ACC112 (cell line): ENCODE results near the gene GABRR2.

Source experiments
- H2AFZ ChIP-seq: fragments of 200-600 bp; sonication (generic); one replicate; pipeline ENCODE4 v1.6.0; 2017; ENCODE audit warnings: antibody characterized with exemption, low read length; ENCODE audit not compliant: unreplicated experiment
- H3K27ac ChIP-seq: fragments of 200-600 bp; sonication (generic); 2 replicates; pipeline ENCODE4 v1.5.1; 2014; ENCODE audit warnings: low read depth, mild to moderate bottlenecking, antibody characterized with exemption, low read length, moderate library complexity
- H3K27me3 ChIP-seq: fragments of 200-600 bp; sonication (generic); 2 replicates; pipeline ENCODE4 v1.6.1; 2014; ENCODE audit warnings: mild to moderate bottlenecking, antibody characterized with exemption, low read length, moderate library complexity, mixed read lengths; ENCODE audit not compliant: insufficient read depth
- H3K36me3 ChIP-seq: fragments of 200-600 bp; sonication (generic); 2 replicates; pipeline ENCODE4 v1.6.1; 2016; ENCODE audit warnings: mild to moderate bottlenecking, antibody characterized with exemption, low read length, moderate library complexity, mixed read lengths; ENCODE audit not compliant: insufficient read depth
- H3K4me1 ChIP-seq: fragments of 200-600 bp; sonication (generic); one replicate; pipeline ENCODE4 v1.6.1; 2016; ENCODE audit warnings: low read length, mixed read lengths; ENCODE audit not compliant: insufficient read depth, unreplicated experiment, control insufficient read depth
- H3K4me3 ChIP-seq: fragments of 200-600 bp; sonication (generic); 2 replicates; pipeline ENCODE4 v1.5.1; 2014; ENCODE audit warnings: mild to moderate bottlenecking, low read depth, low read length
- H3K79me2 ChIP-seq: fragments of 200-600 bp; sonication (generic); one replicate; pipeline ENCODE4 v1.6.0; 2016; ENCODE audit warnings: low read length; ENCODE audit not compliant: control insufficient read depth, unreplicated experiment, insufficient read depth

GABRR2 gene

GRCh38 chr6:89315249-89315885, at the start of gene GABRR2:
Gene GABRR2, minus strand, starts transcription at chr6:89315299. Its CDS starts 134 bp downstream, at chr6:89315165.
- Histone ChIP-seq H3K4me1 (peaks cover 27% of the 10 kb centered on the region), H2AFZ (no peak within 1 kb of the TSS), H3K79me2 (no peaks in the 10 kb centered on the region), H3K27ac (no peak within 1 kb of the TSS), H3K27me3 (peaks cover under 1% of the 10 kb centered on the region; the same call in 1 of the 2 replicates), H3K4me3 (no peak within 1 kb of the TSS), H3K36me3 (peaks cover 2% of the 10 kb centered on the region; the same call in 1 of the 2 replicates)

GRCh38 chr6:89364586-89364985, 49.5 kb upstream of the GABRR2 start:
- no peaks in the 10 kb centered on the region for H3K27me3 ChIP-seq
- H3K27ac ChIP-seq, result no peak overlapping the region
- no peak overlapping the region for H2AFZ ChIP-seq
- peaks cover 9% of the 10 kb centered on the region for H3K4me1 ChIP-seq
- no peak overlapping the region for H3K4me3 ChIP-seq
- H3K36me3 ChIP-seq, result no peaks in the 10 kb centered on the region
- H3K79me2 ChIP-seq, result no peaks in the 10 kb centered on the region

- H3K79me2 ChIP-seq, result no peaks in the 10 kb centered on the region
- H3K27me3 ChIP-seq, result no peaks in the 10 kb centered on the region
- H2AFZ ChIP-seq, result peak overlapping the region; percentile 19
- H3K36me3 ChIP-seq, result no peaks in the 10 kb centered on the region
- H3K4me3 ChIP-seq, result peak overlapping the region; percentile 13; the same call in 1 of the 2 replicates
- H3K4me1 ChIP-seq, result peaks cover 13% of the 10 kb centered on the region
- H3K27ac ChIP-seq, result peak overlapping the region; percentile 57; the same call in 1 of the 2 replicates
Observed at GRCh38 chr6:89361171-89361570, 46.1 kb upstream of the GABRR2 start.

GRCh38 chr6:89360415-89360999, 45.4 kb upstream of the GABRR2 start:
- Histone ChIP-seq H3K4me1 (peaks cover 13% of the 10 kb centered on the region), H3K27me3 (no peaks in the 10 kb centered on the region), H3K79me2 (no peaks in the 10 kb centered on the region)

GRCh38 chr6:89359561-89359960, 44.5 kb upstream of the GABRR2 start:
- H3K27ac ChIP-seq, result no peak overlapping the region
- no peaks in the 10 kb centered on the region for H3K79me2 ChIP-seq
- H3K4me1 ChIP-seq, result peaks cover 13% of the 10 kb centered on the region
- H3K4me3 ChIP-seq, result no peak overlapping the region
- no peaks in the 10 kb centered on the region for H3K27me3 ChIP-seq
- H3K36me3 ChIP-seq, result no peaks in the 10 kb centered on the region
- H2AFZ ChIP-seq, result no peak overlapping the region

More at GRCh38 chr6:89360415-89360999, 45.4 kb upstream of the GABRR2 start:
- Histone ChIP-seq H3K36me3 (no peaks in the 10 kb centered on the region), H2AFZ (peak overlapping the region; percentile 19), H3K4me3 (peak overlapping the region; percentile 13; the same call in 1 of the 2 replicates), H3K27ac (peak overlapping the region; percentile 57; the same call in 1 of the 2 replicates)

GRCh38 chr6:89357390-89357789, 42.3 kb upstream of the GABRR2 start:
- Histone ChIP-seq H3K79me2 (peaks cover 1% of the 10 kb centered on the region), H3K27me3 (no peaks in the 10 kb centered on the region), H2AFZ (peak overlapping the region; percentile 60), H3K4me3 (peak overlapping the region; percentile 55), H3K27ac (no peak overlapping the region), H3K36me3 (no peaks in the 10 kb centered on the region), H3K4me1 (peaks cover 17% of the 10 kb centered on the region)

GRCh38 chr6:89356642-89357170, 41.6 kb upstream of the GABRR2 start:
- Histone ChIP-seq H3K79me2 (peaks cover 8% of the 10 kb centered on the region), H3K36me3 (no peaks in the 10 kb centered on the region), H3K4me1 (peaks cover 17% of the 10 kb centered on the region), H3K27me3 (no peaks in the 10 kb centered on the region), H2AFZ (peak overlapping the region; percentile 60), H3K27ac (no peak overlapping the region), H3K4me3 (no peak overlapping the region)

- H3K36me3 ChIP-seq, result no peaks in the 10 kb centered on the region
- H3K4me3 ChIP-seq, result no peak overlapping the region
- H3K27ac ChIP-seq, result no peak overlapping the region
- H2AFZ ChIP-seq, result no peak overlapping the region
- peaks cover 18% of the 10 kb centered on the region for H3K79me2 ChIP-seq
- no peaks in the 10 kb centered on the region for H3K27me3 ChIP-seq
- peaks cover 17% of the 10 kb centered on the region for H3K4me1 ChIP-seq
Observed at GRCh38 chr6:89355511-89356194, 40.6 kb upstream of the GABRR2 start.

- Histone ChIP-seq H3K27me3 (no peaks in the 10 kb centered on the region), H3K4me1 (peaks cover 20% of the 10 kb centered on the region), H3K36me3 (no peaks in the 10 kb centered on the region), H3K4me3 (peak overlapping the region; percentile 93), H3K79me2 (peaks cover 36% of the 10 kb centered on the region), H3K27ac (no peak overlapping the region), H2AFZ (no peak overlapping the region)
Observed at GRCh38 chr6:89353702-89354392, 38.7 kb upstream of the GABRR2 start.

GRCh38 chr6:89353118-89353556, 38.0 kb upstream of the GABRR2 start:
- Histone ChIP-seq H3K27me3 (no peaks in the 10 kb centered on the region), H3K36me3 (no peaks in the 10 kb centered on the region), H3K27ac (peak overlapping the region; percentile 75), H3K4me1 (peaks cover 24% of the 10 kb centered on the region), H3K4me3 (peak overlapping the region; percentile 93), H3K79me2 (peaks cover 43% of the 10 kb centered on the region), H2AFZ (peak overlapping the region; percentile 74)
